C4-2B (cell line): ENCODE results near the gene PDGFRA.

Source experiments
- ZFX ChIP-seq: fragments of 450-650 bp; IDR thresholded peaks from 2 replicates; pipeline ENCODE4 v1.6.1; 2017
- TF ChIP-seq, protein P1 (sequence below): fragments of 450-650 bp; conservative IDR thresholded peaks from 2 replicates; pipeline ENCODE4 v1.5.1; 2017; ENCODE audit warnings: mild to moderate bottlenecking

GRCh38 chr4:54337009-54337408 lies 107.9 kb downstream of the PDGFRA start:
- TF ChIP-seq, protein P1, sequence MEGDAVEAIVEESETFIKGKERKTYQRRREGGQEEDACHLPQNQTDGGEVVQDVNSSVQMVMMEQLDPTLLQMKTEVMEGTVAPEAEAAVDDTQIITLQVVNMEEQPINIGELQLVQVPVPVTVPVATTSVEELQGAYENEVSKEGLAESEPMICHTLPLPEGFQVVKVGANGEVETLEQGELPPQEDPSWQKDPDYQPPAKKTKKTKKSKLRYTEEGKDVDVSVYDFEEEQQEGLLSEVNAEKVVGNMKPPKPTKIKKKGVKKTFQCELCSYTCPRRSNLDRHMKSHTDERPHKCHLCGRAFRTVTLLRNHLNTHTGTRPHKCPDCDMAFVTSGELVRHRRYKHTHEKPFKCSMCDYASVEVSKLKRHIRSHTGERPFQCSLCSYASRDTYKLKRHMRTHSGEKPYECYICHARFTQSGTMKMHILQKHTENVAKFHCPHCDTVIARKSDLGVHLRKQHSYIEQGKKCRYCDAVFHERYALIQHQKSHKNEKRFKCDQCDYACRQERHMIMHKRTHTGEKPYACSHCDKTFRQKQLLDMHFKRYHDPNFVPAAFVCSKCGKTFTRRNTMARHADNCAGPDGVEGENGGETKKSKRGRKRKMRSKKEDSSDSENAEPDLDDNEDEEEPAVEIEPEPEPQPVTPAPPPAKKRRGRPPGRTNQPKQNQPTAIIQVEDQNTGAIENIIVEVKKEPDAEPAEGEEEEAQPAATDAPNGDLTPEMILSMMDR = no peak
- TF ChIP-seq ZFX = no peak
